Endothelial cell of umbilical vein (primary cell): ENCODE measurements around the gene CHST12. TPM values are rescaled to one million over a fixed set of nuclear protein-coding genes. Genes with fewer than 3 reads are reported as not detected.

ENCODE experiments used
- BruUV-seq: library from RNA; stranded (reverse); fragments of 400-500 nt; replicated peaks from 2 replicates; lab custom pipeline; 2021; lab: Mats Ljungman, UMichigan
- CTCF ChIA-PET: fragments of 300-600, 350-600 bp; sonication (Branson Sonifier 250); formaldehyde crosslinking; loops from one replicate; lab custom pipeline; 2021; ENCODE audit warnings: antibody characterized with exemption, inconsistent platforms; lab: Charles Lee
- POLR2A ChIA-PET: fragments of 300-600, 350-600 bp; sonication (Branson Sonifier 250); formaldehyde crosslinking; loops from one replicate; lab custom pipeline; 2021; ENCODE audit warnings: antibody characterized with exemption, inconsistent platforms; lab: Charles Lee
- DNase-seq: peaks from one replicate; pipeline ENCODE4 v3.0.0-alpha.2; 2011; ENCODE audit warnings: low read depth, low spot score
- FAIRE-seq: peaks from 2 replicates; lab custom pipeline; 2011; peaks lifted over from hg19 to GRCh38; lab: Jason Lieb, UNC
- H2AFZ ChIP-seq: 2 replicates; pipeline ENCODE4 v1.6.0; 2012; ENCODE audit warnings: low read depth, low read length, control low read depth, inconsistent platforms
- H3K27ac ChIP-seq: 2 replicates; pipeline ENCODE4 v1.5.1; 2011; ENCODE audit warnings: low read depth, mild to moderate bottlenecking, control low read depth, low read length, moderate library complexity; ENCODE audit not compliant: insufficient read depth
- H3K27me3 ChIP-seq, 2 experiments: 2 replicates each; pipeline versions ENCODE4 v1.6.0 to v1.6.1; 2011; ENCODE audit warnings: low read length in 2 of 2, mixed read lengths in 1 of 2; ENCODE audit not compliant: control insufficient read depth in 2 of 2, insufficient read depth in 2 of 2
- H3K36me3 ChIP-seq, 2 experiments: 2 replicates in 1 of 2; 3 replicates in 1 of 2; pipeline ENCODE4 v1.5.1; 2011; ENCODE audit warnings: low read length in 2 of 2, mild to moderate bottlenecking in 1 of 2, moderate library complexity in 1 of 2; ENCODE audit not compliant: control insufficient read depth in 2 of 2, insufficient read depth in 2 of 2; ENCODE audit errors: extremely low read depth in 1 of 2
- H3K4me1 ChIP-seq: 3 replicates; pipeline ENCODE4 v1.5.1; 2011; ENCODE audit warnings: mild to moderate bottlenecking, low read length; ENCODE audit not compliant: control insufficient read depth, insufficient read depth; ENCODE audit errors: extremely low read depth
- H3K4me2 ChIP-seq: 2 replicates; pipeline ENCODE4 v1.6.1; 2011; ENCODE audit warnings: low read length, control low read depth, mixed read lengths; ENCODE audit not compliant: insufficient read depth
- H3K4me3 ChIP-seq, 3 experiments: fragments of 200-600 bp in 1 of 3; sonication (generic), shearing (Covaris generic) in 1 of 3; replicated peaks in 1 of 3; 2 replicates each; pipeline ENCODE4 v1.5.1; 2011 to 2016; ENCODE audit warnings: control low read depth in 3 of 3, low read length in 3 of 3, mild to moderate bottlenecking in 2 of 3, inconsistent platforms in 1 of 3, low read depth in 1 of 3, moderate library complexity in 1 of 3; ENCODE audit not compliant: insufficient read depth in 1 of 3
- H3K79me2 ChIP-seq: 2 replicates; pipeline ENCODE4 v1.6.0; 2012; ENCODE audit warnings: low read length, inconsistent platforms; ENCODE audit not compliant: control insufficient read depth, insufficient read depth
- H3K9ac ChIP-seq: replicated peaks from 2 replicates; pipeline ENCODE3; 2011; ENCODE audit warnings: low read length, control low read depth; ENCODE audit not compliant: insufficient read depth; ENCODE audit errors: extremely low read depth
- H3K9me1 ChIP-seq: replicated peaks from 3 replicates; pipeline ENCODE4 v1.6.0; 2011; ENCODE audit warnings: mild to moderate bottlenecking, low read length; ENCODE audit not compliant: control insufficient read depth, insufficient read depth; ENCODE audit errors: extremely low read depth
- H3K9me3 ChIP-seq: replicated peaks from 2 replicates; pipeline ENCODE4 v1.5.1; 2012; ENCODE audit warnings: low read length, inconsistent platforms; ENCODE audit not compliant: control insufficient read depth, insufficient read depth
- H4K20me1 ChIP-seq: replicated peaks from 2 replicates; pipeline ENCODE3; 2011; ENCODE audit warnings: mild to moderate bottlenecking, low read length; ENCODE audit not compliant: control insufficient read depth, insufficient read depth; ENCODE audit errors: extremely low read depth
- EZH2 ChIP-seq: IDR thresholded peaks from 2 replicates; pipeline ENCODE4 v1.6.1; 2012; ENCODE audit warnings: borderline replicate concordance, low read depth, mild to moderate bottlenecking, moderate library complexity, low read length, inconsistent platforms; ENCODE audit not compliant: severe bottlenecking
- FOS ChIP-seq: IDR thresholded peaks from 2 replicates; pipeline ENCODE4 v1.6.1; 2011; ENCODE audit warnings: mild to moderate bottlenecking, low read length, moderate library complexity, borderline replicate concordance; ENCODE audit not compliant: insufficient read depth
- GATA2 ChIP-seq: IDR thresholded peaks from 2 replicates; pipeline ENCODE4 v1.7.0; 2011; ENCODE audit warnings: low read depth, mild to moderate bottlenecking, moderate library complexity, mixed read lengths, low read length; ENCODE audit not compliant: insufficient read length, insufficient read depth
- JUN ChIP-seq: IDR thresholded peaks from 2 replicates; pipeline ENCODE4 v1.6.1; 2011; ENCODE audit warnings: borderline replicate concordance, low read depth; ENCODE audit not compliant: insufficient read length, insufficient read depth
- MYC ChIP-seq: IDR thresholded peaks from one replicate; pipeline ENCODE4 v1.6.1; 2011; ENCODE audit warnings: mild to moderate bottlenecking, low read depth, low read length
- POLR2A ChIP-seq: IDR thresholded peaks from 2 replicates; pipeline ENCODE4 v1.6.1; 2012; ENCODE audit warnings: low read depth, mild to moderate bottlenecking, control low read depth, low read length
- POLR2AphosphoS5 ChIP-seq: IDR thresholded peaks from 2 replicates; pipeline ENCODE4 v1.6.1; 2012; ENCODE audit warnings: low read depth, mild to moderate bottlenecking, control low read depth, low read length, moderate library complexity; ENCODE audit not compliant: insufficient read depth
- dilution Hi-C: fragments of 300-500 bp; cut with MboI; formaldehyde crosslinking; loops from one replicate; pipeline ENCODE4 v1.15.0; 2019; ENCODE audit warnings: low sequenced_read_pairs; ENCODE audit not compliant: extremely low pct_ligation_motif_present
- intact Hi-C: fragments of 100-400 bp; cut with micrococcal nuclease; formaldehyde crosslinking; loops from one replicate; pipeline ENCODE4 v1.10.0; 2022
- polyA plus RNA-seq, 4 experiments: library from polyadenylated mRNA; depleted of rRNA in 3 of 4; stranded (reverse) in 3 of 4; unstranded in 1 of 4; fragments of >200 nt; gene quantifications; 2 replicates each; pipeline versions ENCODE4 v1.2.1 to v1.2.3, GENCODE V29; 2011 to 2012; ENCODE audit warnings: missing spikeins in 1 of 4
- total RNA-seq: library from RNA; stranded (reverse); gene quantifications from 2 replicates; pipeline ENCODE4 v1.2.3, GENCODE V29; 2021
- TF ChIP-seq, protein P1 (sequence below): IDR thresholded peaks from 2 replicates; pipeline ENCODE4 v1.6.1; 2011; ENCODE audit not compliant: insufficient read depth, insufficient read length
- TF ChIP-seq, protein P2 (sequence below), 2 donors: IDR thresholded peaks; 1 replicate in 1 of 2; 2 replicates in 1 of 2; pipeline ENCODE4 v1.5.1; 2011; ENCODE audit warnings: low read length in 2 of 2, mild to moderate bottlenecking in 2 of 2, moderate library complexity in 2 of 2, control low read depth in 1 of 2, inconsistent platforms in 1 of 2, low read depth in 1 of 2; ENCODE audit not compliant: insufficient read depth in 1 of 2; ENCODE audit errors: extremely low read depth in 1 of 2

Gene CHST12
- total and polyA plus RNA-seq, 2 donors (not counting 3 experiments of a cell fraction or from before 2014, with no cell fraction given) = 30.2 to 52.6 TPM

DNA sequence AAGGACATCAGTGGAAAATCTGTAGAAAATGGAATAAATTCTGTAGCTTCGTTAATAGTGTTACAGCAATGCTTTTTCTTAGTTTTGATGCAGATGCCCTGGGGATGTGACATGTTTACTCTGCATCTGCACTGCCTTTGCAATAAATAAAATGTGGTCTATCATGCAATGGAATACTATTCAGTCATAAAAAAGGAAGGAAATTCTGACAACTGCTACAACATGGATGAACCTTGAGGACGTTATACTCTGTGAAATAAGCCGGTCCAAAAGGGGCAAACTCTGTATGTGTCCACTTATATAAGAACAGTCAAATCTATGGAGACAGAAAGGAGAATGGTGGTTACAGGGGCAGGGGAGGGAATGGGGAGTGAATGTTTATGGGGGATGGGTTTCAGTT lies 59.3 kb downstream of the CHST12 start:
- CTCF ChIA-PET = interaction anchor here (1.1 kb wide), 2 partner anchors 11 to 146 kb away, joined by 3 to 4 read pairs; no protein-coding TSS in a partner anchor
- Histone ChIP-seq H3K4me2 (no peak overlapping the region), H3K9ac (no peak overlapping the region), H2AFZ (no peak overlapping the region), H3K79me2 (no peaks in the 10 kb centered on the region), H3K4me1 (no peaks in the 10 kb centered on the region), H4K20me1 (no peaks in the 10 kb centered on the region), H3K27ac (no peak overlapping the region), H3K36me3 (no peaks in the 10 kb centered on the region), H3K9me3 (no peaks in the 10 kb centered on the region), H3K27me3 (no peaks in the 10 kb centered on the region), H3K4me3 (no peak overlapping the region), H3K9me1 (no peaks in the 10 kb centered on the region)
- dilution Hi-C loops (no loop called here), intact Hi-C loops (no loop called here)
- FAIRE-seq (peak; percentile 26), DNase-seq (no peak)
- no TSS peak for BruUV-seq
- no peak for TF ChIP-seq POLR2A
- TF ChIP-seq POLR2AphosphoS5 = no peak
- TF ChIP-seq MYC = no peak
- no peak for TF ChIP-seq EZH2
- TF ChIP-seq, protein P1, sequence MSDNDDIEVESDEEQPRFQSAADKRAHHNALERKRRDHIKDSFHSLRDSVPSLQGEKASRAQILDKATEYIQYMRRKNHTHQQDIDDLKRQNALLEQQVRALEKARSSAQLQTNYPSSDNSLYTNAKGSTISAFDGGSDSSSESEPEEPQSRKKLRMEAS = no peak
- TF ChIP-seq GATA2 = no peak
- no peak for TF ChIP-seq FOS
- no peak for TF ChIP-seq JUN
- TF ChIP-seq, protein P2, sequence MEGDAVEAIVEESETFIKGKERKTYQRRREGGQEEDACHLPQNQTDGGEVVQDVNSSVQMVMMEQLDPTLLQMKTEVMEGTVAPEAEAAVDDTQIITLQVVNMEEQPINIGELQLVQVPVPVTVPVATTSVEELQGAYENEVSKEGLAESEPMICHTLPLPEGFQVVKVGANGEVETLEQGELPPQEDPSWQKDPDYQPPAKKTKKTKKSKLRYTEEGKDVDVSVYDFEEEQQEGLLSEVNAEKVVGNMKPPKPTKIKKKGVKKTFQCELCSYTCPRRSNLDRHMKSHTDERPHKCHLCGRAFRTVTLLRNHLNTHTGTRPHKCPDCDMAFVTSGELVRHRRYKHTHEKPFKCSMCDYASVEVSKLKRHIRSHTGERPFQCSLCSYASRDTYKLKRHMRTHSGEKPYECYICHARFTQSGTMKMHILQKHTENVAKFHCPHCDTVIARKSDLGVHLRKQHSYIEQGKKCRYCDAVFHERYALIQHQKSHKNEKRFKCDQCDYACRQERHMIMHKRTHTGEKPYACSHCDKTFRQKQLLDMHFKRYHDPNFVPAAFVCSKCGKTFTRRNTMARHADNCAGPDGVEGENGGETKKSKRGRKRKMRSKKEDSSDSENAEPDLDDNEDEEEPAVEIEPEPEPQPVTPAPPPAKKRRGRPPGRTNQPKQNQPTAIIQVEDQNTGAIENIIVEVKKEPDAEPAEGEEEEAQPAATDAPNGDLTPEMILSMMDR (IDR thresholded peaks at IDR 0.05; ENCODE audit: extremely low read depth in 1 of 2, insufficient read depth in 1 of 2, low read depth in 1 of 2, low read length in 2 of 2) = no peak
- POLR2A ChIA-PET = no interaction called here
